Right forelimb (tissue), 1 donor: Measurements from ENCODE around the gene MLXIP.
A peak's percentile ranks its signal among the peaks of the same experiment; 100 is the strongest.
"Not testable (repeated sequence)": the region's sequence is repeated elsewhere in the genome, so short reads cannot be mapped to it uniquely, and the experiment has no call there.

ENCODE experiments used
- DNase-seq: peaks from one replicate; pipeline ENCODE4 v3.0.0-alpha.2; 2018

Gene MLXIP

DNA sequence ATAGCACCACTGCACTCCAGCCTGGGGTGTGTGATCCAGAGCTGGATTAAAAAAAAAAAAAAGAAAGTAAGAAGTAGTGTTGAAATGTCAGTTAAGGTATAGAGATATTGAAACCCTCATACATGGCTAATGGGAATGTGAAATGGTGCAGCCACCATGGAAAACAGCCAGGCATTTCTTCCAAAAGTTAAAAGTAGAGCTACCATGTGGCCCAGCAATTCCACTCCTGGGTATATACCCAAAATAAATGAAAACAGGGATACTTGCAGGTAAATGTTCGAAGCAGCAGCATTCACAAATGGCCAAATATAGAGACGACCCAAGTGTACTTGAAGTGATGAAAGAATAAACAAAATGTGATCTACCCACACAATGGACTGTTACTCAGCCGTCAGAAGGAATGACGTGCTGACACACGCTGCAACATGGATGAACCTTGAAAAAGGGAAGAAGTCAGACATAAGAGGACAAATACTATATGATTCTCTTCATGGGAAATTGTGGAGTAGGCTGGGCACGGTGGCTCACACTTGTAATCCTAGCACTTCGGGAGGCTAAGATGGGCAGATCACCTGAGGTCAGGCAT, 80.2 kb downstream of the MLXIP start:
- DNase-seq, result no peak

DNA sequence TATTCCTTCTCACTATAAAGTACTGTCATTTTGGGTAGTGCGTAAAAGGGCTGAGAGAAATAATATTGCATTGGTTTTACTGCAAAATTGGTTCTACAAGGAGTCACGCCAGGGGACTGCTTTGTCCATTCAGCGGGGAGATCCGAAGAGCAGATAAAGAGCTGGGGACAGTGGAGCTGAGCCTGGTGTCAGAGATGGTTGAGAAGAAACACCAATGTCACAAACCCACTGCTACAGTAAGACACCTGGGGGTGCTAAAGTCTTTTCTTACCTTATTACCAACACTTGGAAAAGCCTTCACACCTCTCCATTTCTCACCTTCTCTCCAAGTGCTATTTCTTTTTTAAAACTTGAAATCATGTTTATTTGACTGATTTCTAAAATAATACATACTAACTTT, 81.3 kb downstream of the MLXIP start:
- no peak for DNase-seq

DNA sequence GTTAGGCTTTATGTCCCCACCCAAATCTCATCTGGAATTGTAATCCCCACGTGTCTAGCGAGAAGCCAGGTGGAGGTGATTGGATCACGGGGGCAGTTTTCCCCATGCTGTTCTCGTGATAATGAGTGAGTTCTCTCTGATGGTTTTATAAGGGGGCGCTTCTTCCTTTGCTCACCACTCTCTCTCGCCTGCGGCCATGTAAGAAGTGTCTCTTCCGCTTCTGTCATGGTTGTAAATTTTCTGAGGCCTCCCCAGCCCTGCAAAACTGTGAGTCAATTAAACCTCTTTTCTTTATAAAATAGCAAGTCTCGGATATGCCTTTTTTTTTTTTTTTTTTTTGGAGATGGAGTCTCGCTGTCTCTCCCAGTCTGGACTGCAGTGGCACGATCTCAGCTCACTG, 82.2 kb downstream of the MLXIP start:
- DNase-seq, result no peak

DNA sequence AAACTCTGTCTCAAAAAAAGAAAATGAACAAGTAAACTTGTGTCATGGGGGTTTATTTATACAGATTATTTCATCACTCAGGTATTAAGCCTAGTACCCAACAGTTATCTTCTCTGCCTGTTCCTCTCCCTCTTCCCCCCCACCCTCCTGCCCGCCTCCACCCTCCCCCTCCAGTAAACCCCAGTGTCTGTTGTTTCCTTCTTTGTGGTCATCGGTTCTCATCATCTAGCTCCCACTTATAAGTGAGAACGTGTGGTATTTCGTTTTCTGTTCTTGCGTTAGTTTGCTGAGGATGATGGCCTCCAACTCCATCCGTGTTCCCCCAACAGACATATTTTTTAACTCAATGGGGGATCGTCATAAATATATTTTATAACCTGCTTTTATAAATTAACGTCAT, 83.1 kb downstream of the MLXIP start:
- no peak for DNase-seq

DNA sequence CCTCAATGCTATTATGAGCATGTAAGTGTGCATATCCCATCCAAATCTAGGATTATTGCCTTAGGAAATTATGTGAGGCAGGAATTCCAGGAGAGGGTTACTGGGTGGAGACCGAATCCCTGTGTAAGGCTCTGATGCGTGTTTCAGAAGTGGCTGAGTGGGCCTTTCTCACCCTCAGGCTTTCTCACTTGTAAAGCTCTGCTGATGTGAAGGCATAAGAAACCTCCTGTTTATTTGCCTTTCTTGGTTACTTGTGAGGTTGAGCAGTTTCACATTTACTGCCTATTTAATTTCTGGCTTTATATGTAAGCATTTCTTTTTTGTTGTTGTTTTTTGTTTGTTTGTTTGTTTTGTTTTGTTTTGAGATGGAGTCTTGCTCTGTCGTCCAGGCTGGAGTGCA, 84.4 kb downstream of the MLXIP start:
- DNase-seq, result no peak

DNA sequence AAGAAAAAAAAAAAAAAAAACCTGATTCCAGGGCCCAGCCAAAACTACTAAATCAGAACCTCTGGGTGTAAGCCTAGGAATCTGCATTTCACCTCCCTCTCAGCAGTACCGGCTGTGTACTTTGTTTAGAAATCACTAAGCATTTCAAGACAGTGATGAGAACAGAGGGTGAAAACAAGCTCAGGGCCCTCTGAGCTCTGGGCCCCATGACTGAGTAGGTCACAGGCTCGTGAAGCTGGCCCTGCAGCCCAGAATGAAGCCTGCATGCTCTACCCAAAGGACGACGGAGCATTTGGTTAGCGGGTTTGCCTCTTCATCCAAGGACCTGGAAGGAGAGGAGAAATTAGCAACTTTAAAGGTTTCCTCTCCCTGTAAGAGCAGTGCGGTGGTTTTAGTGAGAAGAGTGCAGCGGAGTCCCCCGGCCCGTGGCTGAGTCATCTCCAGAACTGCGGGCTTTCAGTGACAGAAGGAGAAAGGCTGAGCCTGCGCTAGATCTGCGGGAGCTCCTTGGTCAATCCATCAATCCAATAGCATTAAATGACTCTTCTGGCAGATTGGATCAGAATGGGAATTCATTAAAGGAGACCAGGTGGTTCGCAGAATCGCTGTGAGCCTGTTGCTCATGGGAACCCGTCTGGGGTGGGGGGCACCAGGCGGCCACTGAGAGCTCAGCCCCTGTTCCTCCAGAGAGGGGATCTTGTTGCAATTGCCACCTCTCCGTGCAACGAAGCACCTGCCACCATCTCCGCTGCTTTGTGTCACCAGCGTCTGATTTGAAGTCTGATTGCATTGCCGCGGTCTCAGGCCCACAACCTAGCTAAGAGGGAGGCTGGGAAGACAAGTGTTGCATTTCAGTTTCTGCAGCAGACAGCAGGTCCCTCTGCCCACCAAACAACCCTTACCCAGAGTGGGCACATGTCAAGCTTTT, 88.1 kb downstream of the MLXIP start:
- no peak for DNase-seq

DNA sequence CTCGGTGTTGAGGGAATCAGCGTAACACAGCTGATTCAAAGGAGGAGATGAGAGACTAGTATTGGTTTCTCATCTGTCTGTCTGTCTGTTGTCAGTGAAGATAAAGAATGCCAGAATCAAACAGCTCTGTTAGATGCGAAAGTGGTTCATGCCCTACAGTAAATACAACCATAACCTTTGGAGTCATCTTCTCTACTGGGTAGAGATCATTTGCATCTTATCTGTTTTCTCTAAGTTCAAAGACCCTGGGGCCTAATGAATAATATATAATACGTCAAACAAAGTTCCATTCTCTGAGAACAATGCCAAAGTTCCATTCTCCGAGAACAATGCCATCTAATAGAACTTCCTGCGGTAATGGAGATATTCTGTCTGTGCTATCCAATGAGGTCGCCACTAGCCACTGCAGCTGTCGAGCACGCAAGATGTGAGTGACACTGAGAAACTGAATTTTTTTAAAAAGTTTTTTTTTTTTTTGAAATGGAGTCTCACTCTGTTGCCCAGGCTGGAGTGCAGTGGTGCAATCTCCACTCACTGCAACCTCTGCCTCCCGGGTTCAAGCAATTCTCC, 88.9 kb downstream of the MLXIP start:
- no peak for DNase-seq

DNA sequence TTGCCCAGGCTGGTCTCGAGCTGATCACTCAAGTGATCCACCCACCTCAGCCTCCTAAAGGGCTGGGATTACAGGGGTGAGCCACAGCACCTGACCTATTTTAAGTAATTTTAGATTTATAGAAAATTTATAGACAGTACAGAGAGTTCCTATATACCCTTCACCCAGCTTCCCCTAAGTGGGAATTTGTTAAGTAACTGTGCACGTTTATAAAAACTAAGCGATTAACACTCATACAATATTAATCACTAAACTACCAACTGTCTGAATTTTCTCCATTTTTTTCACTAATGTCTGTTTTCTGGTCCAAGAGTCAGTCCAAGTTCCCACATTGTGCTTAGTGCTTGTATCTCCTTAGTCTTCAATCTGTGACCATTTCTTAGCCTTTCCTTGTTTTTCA, 89.9 kb downstream of the MLXIP start:
- DNase-seq, result no peak

DNA sequence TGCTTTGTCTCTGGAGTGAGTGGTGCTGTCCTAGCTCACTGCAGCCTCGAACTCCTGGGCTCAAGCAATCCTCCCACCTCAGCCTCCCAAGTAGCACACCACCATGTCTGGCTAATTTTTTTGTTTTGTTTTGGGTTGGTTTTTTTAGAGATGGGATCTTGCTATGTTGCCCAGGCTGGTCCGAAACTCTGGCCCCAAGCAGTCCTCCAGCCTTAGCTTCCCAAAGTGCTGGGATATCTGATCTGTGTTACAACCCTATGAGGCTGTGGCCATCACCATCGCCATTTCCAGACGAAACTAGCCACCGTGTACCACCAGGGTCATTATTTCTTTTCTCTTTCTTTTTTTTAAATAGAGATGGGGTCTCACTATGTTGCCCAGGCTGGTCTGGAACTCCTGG, 92.8 kb downstream of the MLXIP start:
- no peak for DNase-seq

DNA sequence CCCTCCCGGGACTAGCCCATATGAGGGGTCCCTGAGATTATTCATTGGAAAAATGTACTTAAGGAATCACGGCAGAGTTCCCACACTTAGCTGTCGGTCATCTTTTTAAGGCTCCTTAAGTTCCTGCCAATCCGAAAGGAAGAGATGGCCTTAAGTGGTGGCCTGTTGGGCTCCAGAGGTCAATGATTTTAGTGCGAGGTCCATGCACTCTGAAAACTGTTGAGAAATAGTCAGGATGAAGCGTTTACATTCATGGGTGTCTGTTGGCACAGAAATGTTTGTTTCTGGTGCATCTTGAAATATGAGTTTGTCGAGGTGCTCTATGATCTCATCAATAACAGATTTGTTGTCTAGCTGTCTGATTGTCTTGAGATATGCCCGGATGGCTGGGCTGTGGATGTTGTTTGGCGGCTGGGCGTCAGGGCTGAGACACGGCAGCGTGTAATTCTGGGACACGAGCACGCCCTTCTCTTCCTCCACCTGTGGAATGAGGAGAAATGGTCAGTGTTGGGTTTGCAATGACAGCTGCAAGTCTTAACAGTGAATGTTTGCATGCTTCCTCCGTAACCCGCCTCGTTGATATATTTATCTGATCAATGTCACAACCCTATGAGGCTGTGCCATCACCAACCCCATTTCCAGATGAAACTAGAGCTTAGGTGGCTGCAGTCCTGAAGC, 93.8 kb downstream of the MLXIP start:
- no peak for DNase-seq

DNA sequence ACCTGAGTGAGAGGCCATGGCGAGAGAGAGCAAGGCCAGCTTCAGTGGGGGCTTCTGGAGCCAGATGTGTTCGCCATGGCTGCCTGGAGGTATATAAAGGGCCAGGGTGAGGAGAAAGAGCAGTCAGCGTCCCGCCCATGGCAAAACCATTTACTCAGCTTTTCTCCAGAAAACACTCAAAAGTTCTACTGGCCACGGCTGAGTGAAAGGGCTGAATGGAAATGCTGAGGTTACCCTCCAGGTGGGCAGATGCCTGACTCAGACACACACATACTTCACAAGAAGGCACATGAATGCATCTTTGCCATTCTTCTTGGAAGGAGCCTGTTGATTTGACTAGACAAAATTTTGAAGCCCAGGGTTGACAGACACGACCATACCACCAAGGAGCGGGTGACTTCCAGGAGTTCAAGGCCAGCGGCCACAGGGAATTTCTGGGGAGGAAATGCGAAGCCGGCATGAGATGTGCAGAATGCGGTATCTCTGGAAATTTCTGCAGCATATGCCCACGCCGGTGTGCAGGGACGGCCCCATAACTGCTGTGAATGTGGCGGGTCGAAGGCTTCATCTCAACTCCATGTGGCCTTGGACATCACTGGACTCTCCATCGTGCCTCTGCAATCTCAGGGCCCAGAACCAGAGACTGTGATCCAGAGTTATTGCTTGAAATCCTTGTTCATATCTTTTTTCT, 95.7 kb downstream of the MLXIP start, which contains the start of gene IL31:
TSS of gene IL31 (minus strand) at position 67 of the 691 bp plus-strand sequence. CDS start at position 18, 49 bp downstream.
- no peak for DNase-seq

DNA sequence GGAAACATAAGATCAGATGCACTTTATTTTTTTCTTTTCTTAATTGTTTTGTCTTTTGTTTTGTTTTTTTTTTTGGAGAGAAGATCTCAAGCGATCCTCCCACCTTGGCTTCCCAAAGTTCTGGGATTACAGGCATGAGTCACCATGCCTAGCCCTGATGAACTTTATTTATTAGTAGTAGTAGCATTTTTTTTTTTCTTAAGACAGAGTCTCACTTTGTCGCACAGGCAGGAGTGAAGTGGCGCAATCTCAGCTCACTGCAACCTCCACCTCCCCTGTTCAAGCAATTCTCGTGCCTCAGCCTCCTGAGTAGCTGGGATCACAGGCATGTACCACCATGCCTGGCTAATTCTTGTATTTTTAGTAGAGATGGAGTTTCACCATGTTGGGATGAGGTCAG, 97.9 kb downstream of the MLXIP start:
- not testable (repeated sequence) for DNase-seq

DNA sequence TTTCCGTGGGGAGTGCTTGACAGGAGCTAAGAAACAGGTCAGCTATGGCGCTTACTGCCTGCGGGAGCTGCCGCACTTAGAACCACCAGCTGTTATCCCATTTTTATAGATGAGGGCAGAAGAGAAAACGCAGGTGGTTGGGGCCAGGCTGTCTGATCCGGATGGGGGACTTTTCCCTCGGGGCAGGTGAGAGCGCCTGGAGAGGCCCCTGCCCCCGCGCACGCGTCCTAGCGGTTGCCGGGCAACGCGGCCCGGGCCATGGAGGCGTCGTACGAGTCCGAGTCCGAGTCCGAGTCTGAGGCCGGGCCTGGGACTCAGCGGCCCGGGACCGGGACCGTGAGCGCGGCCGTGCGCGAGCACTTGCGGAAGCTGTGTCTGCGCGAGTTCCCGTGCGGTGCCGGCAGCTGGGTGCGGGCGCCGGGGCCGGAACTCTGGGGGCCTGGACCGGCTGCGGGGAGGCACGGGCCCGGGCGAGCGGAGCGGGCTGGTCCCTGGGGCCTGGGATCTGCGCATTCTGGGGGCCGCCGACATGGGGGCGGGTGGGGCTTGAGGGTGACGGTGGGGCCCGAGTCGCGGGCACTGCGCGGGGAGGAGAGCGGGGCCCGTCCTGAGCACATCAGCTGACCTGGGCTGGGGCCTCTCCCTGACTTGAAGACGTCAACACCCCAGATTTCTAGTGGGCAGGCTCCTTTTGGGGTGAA, 104.5 kb downstream of the MLXIP start, which contains the start of gene LRRC43:
TSS of gene LRRC43 (plus strand) at position 237 of the 701 bp plus-strand sequence. CDS start at position 259, 22 bp downstream.
- DNase-seq, result peak; percentile 61

DNA sequence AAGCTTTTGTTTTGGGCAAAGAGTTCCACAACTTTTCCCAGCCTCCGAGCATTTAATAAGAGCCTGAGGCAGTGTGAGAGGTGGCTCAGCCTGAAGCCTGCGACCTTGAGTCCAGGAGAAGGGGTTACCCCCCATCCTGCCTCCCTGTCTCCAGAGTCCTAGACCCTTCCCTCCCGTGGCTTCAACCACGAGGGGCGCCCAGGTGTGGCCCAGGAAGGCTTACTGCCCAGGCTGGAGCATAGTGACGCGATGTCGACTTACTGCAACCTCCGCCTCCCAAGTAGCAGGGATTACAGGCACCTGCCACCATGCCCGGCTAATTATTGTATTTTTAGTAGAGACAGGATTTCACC, 105.0 kb downstream of the MLXIP start:
- no peak for DNase-seq

DNA sequence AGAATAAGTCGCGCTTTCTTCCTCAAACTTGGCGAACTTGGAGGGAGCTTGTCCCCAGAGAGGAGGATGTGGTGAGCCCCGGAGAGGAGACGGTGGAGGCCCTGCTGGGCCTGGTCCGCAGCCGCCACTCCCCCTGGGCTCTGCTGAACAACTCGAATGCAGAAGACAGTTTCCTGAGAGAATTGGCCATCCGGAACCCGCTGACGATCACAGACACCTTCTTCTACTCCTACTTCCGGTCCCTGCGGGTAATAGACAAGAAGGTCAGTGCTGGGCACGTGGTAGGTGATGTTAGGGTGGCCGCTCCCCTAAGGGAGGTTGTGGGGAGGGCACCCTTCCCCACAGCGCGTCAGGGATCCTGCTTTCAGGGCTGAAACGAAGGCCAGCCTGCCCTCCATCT, 106.0 kb downstream of the MLXIP start:
- DNase-seq, result no peak

DNA sequence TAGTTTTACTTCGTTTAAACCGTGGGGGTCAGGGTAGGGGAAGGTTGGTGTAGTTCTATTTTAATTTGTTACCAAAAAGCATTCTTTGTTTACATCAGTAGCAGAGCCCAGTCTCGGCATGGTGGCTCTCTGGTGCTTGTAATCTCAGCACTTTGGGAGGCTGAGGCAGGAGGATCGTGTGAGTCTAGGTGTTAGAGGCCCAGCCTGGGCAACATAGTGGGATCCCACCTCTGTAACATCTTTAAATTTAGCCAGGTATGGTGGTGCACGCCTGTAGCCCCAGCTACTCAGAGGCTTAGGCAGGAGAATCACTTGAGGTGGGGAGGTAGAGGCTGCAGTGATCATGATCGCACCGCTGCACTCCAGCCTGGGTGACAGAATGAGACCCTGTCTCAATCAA, 106.5 kb downstream of the MLXIP start:
- DNase-seq, result no peak

DNA sequence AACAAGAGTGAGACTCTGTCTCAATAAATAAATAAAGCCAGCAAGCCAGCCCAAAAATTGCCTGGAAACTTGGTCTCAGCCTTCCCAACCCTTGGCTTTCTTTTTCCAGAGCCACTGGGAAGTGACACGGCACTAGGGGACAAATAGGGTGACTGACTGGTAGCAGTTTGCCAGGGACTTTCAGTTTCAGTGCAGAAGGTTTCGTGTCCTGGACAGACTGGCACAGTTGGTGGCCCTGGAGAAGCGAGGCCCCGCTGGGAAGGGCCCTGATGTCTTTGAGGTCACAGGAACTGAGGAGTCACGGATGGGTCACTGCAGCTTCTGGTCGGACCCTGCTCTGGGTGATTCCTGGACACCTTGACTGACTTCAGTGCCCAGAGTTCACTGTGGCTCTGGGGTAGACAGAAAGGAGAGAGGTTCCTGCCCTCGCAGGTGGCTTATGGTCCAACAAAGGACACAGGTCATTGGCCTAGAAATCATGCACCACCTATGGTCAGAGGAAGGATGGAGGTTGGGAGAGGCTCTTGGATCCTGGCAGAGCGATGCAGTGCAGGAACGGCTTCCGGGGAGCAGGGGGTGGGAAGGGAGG, 107.0 kb downstream of the MLXIP start:
- no peak for DNase-seq

DNA sequence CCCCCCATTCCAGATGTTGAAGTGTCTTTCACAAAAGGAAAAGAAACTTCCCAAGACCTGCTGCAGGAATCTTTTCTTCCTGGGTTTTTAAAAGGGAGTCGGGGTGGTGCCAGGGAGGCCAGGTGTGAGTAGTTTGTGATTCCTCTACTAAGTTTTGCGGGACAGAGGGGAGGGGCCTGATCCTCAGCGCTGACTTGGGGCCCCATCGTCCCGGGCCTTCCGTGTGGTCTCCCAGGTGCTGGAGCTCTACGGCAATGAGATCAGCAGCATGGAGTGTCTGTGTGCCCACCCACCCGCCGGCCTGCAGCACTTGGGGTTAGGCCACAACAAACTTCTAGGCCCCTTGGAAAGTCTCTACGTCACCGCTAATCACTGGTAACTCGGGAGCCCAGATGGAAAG, 108.9 kb downstream of the MLXIP start:
- no peak for DNase-seq

DNA sequence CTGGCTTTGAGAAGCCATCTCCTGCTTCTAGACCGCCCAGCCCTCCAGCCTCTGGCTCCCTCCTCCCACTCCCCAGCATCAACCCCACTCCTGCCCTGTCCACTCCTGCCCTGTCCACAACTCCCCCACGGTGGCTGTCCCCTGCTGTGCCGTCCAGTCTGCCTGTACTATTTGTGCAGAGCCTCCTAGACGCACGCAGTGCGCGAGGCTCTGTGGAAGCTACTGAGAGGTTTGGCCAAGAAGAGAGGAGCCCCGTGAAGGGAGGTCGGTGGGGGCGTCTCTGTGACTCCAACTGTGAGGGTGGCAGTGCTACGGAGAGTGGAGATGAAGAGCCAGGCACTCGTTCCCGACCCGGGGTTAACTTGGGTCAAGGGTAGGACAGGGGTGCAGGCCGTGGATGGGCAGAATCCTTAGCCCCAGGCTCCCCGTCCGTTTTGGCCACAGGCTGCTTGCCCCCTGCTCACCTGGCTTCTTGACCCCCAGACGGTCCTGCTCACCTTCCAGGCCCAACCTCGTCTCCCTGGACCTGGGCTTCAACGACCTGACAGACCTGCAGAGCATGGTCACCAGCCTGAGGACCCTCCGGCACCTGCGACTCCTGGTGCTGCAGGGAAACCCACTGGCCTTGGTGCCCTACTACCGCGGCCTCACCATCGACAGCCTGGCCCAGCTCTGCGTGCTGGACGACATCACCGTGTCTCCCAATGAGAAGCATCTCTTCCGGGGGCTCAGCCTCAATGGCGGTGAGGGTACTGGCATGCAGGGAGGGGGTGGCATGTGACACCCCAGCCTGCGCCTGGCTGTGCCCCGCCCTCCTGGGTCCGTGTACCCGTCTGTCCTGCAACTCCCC, 111.3 kb downstream of the MLXIP start:
- no peak for DNase-seq

DNA sequence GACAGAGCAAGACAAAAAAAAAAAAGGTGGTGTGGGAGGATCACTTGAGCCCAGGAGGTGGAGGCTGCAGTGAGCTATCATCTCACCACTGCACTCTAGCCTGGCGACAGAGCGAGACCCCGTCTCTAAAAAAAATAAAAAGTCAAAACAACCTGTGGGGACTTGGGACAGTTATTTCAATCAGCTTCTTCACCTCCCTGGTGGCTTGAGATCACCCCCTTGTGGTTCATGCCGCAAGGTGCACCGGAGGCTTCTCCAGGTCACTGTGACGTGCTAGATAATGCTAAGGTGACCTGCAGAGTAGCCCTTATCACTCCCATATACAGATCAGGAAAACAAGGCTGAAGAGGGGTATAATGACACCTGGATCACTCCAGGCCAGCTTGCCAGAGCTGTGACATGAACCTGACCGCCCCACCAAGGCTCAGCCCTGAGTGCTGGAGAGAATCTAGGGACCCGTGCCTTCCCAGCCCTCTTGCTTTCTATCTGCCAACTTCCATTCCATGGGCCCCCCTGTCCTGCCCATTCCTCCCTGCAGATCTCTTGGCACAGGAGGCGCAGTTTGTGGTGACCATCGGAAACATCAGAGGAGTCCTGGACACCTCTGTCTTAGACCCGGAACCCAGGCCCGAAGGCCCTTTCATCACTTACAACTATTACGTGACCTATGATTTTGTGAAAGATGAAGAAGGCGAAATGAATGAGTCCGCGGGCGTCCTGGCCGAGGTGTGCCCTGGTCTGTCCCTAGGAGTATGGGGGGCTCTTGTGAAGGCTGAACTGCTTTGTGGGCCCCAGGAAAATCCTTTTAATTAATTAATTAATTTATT, 112.5 kb downstream of the MLXIP start:
- no peak for DNase-seq
